SK-N-SH (cell line): ENCODE data around the gene RREB1. TPM values are rescaled to one million over a fixed set of nuclear protein-coding genes. Genes with fewer than 3 reads are reported as not detected.

Experiments
- CTCF ChIA-PET: fragments of 300-600, 350-600 bp; formaldehyde crosslinking; extraction: SDS; loops from one replicate; lab custom pipeline; 2021; lab: Yijun Ruan, JAX
- POLR2A ChIA-PET: fragments of 350-600 bp; sonication (Branson Sonifier 250); formaldehyde crosslinking; extraction: SDS; loops from one replicate; lab custom pipeline; 2020; ENCODE audit warnings: antibody characterized with exemption, inconsistent platforms; lab: Yijun Ruan, JAX
- DNase-seq: peaks from one replicate; pipeline ENCODE4 v3.0.0; 2012
- H2AFZ ChIP-seq: fragments of 200-600 bp; sonication (generic); 2 replicates; pipeline ENCODE4 v1.8.1; 2016; ENCODE audit warnings: antibody characterized with exemption, mild to moderate bottlenecking, low read depth
- H3F3A ChIP-seq: fragments of 200-600 bp; sonication (generic); replicated peaks from 2 replicates; pipeline ENCODE3; 2016; ENCODE audit warnings: antibody characterized with exemption, mild to moderate bottlenecking; ENCODE audit not compliant: insufficient read depth
- H3K27ac ChIP-seq, 2 experiments: fragments of 200-500 bp in 1 of 2; fragments of 200-600 bp in 1 of 2; sonication (Bioruptor generic) in 1 of 2; sonication (generic), shearing (Covaris generic) in 1 of 2; 2 replicates each; pipeline versions ENCODE4 v1.5.1 to v1.6.1; 2014 to 2016; ENCODE audit warnings: low read depth in 2 of 2, inconsistent platforms in 1 of 2, low read length in 1 of 2, mild to moderate bottlenecking in 1 of 2, mixed read lengths in 1 of 2
- H3K27me3 ChIP-seq: fragments of 200-600 bp; sonication (generic), shearing (Covaris generic); 2 replicates; pipeline ENCODE4 v1.6.1; 2016; ENCODE audit warnings: mixed run types; ENCODE audit not compliant: insufficient read depth
- H3K36me3 ChIP-seq, 2 experiments: fragments of 200-500 bp in 1 of 2; fragments of 200-600 bp in 1 of 2; sonication (Bioruptor generic) in 1 of 2; sonication (generic) in 1 of 2; replicated peaks in 1 of 2; 2 replicates each; pipeline versions ENCODE3 to v1.5.1; 2014 to 2016; ENCODE audit warnings: low read length in 1 of 2, mild to moderate bottlenecking in 1 of 2; ENCODE audit not compliant: insufficient read depth in 2 of 2, control insufficient read depth in 1 of 2
- H3K4me1 ChIP-seq, 2 experiments: fragments of 200-500 bp in 1 of 2; fragments of 200-600 bp in 1 of 2; sonication (Bioruptor generic) in 1 of 2; sonication (generic), shearing (Covaris generic) in 1 of 2; 2 replicates each; pipeline versions ENCODE4 v1.5.1 to v1.6.1; 2014 to 2016; ENCODE audit warnings: low read depth in 1 of 2, low read length in 1 of 2, mixed run types in 1 of 2; ENCODE audit not compliant: insufficient read depth in 2 of 2, control insufficient read depth in 1 of 2
- H3K4me2 ChIP-seq: fragments of 200-600 bp; sonication (generic), shearing (Covaris generic); 2 replicates; pipeline ENCODE4 v1.6.1; 2017; ENCODE audit warnings: mixed run types
- H3K4me3 ChIP-seq, 2 experiments: fragments of 200-500 bp in 1 of 2; fragments of 200-600 bp in 1 of 2; sonication (Bioruptor generic) in 1 of 2; sonication (generic), shearing (Covaris generic) in 1 of 2; 2 replicates each; pipeline versions ENCODE4 v1.5.1 to v1.8.1; 2014 to 2016; ENCODE audit warnings: low read depth in 2 of 2, inconsistent platforms in 1 of 2, low read length in 1 of 2, mild to moderate bottlenecking in 1 of 2, mixed read lengths in 1 of 2, moderate library complexity in 1 of 2
- H3K79me2 ChIP-seq: fragments of 200-600 bp; sonication (generic); 2 replicates; pipeline ENCODE4 v1.8.1; 2017; ENCODE audit warnings: mild to moderate bottlenecking; ENCODE audit not compliant: insufficient read depth
- H3K9ac ChIP-seq: fragments of 200-600 bp; sonication (generic); 2 replicates; pipeline ENCODE4 v1.6.1; 2017; ENCODE audit warnings: mixed run types
- H3K9me2 ChIP-seq: fragments of 200-600 bp; sonication (generic); 2 replicates; pipeline ENCODE4 v1.6.1; 2017; ENCODE audit warnings: mixed run types
- H3K9me3 ChIP-seq: fragments of 200-600 bp; sonication (generic); 2 replicates; pipeline ENCODE4 v1.6.1; 2017; ENCODE audit warnings: mixed run types, mild to moderate bottlenecking, moderate library complexity
- H4K20me1 ChIP-seq: fragments of 200-600 bp; sonication (generic); 2 replicates; pipeline ENCODE4 v1.6.1; 2017; ENCODE audit warnings: mild to moderate bottlenecking, mixed run types; ENCODE audit not compliant: insufficient read depth
- CHD2 ChIP-seq: fragments of 150-350 bp; IDR thresholded peaks from 2 replicates; pipeline ENCODE4 v1.6.1; 2018; ENCODE audit warnings: low read length; ENCODE audit not compliant: partially characterized antibody
- CTCF ChIP-seq: fragments of 200-600 bp; sonication (generic); IDR thresholded peaks from 2 replicates; pipeline ENCODE4 v1.6.1; 2017; ENCODE audit warnings: antibody characterized with exemption, mild to moderate bottlenecking, moderate library complexity
- EP300 ChIP-seq, 2 experiments: IDR thresholded peaks; 2 replicates each; pipeline versions ENCODE4 v1.4.0 to v1.6.1; 2012; ENCODE audit warnings: borderline replicate concordance in 1 of 2, low read depth in 1 of 2, low read length in 1 of 2
- GABPA ChIP-seq: IDR thresholded peaks from 2 replicates; pipeline ENCODE4 v1.4.0; 2012; ENCODE audit warnings: low read depth, mild to moderate bottlenecking
- GATA2 ChIP-seq: sonication (generic); formaldehyde crosslinking; IDR thresholded peaks from 2 replicates; pipeline ENCODE4 v1.5.0; 2020; ENCODE audit warnings: mild to moderate bottlenecking, missing genetic modification reagents
- JUND ChIP-seq: IDR thresholded peaks from 2 replicates; pipeline ENCODE4 v1.4.0; 2012
- PBX3 ChIP-seq: IDR thresholded peaks from 2 replicates; pipeline ENCODE4; 2012
- ZBTB33 ChIP-seq: IDR thresholded peaks from 2 replicates; pipeline ENCODE4 v1.4.0; 2012; ENCODE audit warnings: low read depth, borderline replicate concordance
- WGBS: methylation state at CpG from one replicate; pipeline ENCODE4 v1.1.6; 2017; ENCODE audit warnings: low lambda C conversion rate; 5-methylcytosine and 5-hydroxymethylcytosine counted together
- polyA plus RNA-seq, 3 experiments: library from polyadenylated mRNA; depleted of rRNA; stranded (reverse); fragments of >200 nt; gene quantifications; 2 replicates each; pipeline ENCODE4 v1.2.3, GENCODE V29; 2012

Gene RREB1
- polyA plus RNA-seq, 1 of the 3 experiments (the other 2 are of a cell fraction), result 2.0 TPM

GRCh38 chr6:7151381-7151780 lies 43.6 kb downstream of the RREB1 start:
- Histone ChIP-seq H3K4me3 (no peak overlapping the region), H3K36me3 (peaks cover 0 to 6% of the 10 kb centered on the region in 2 experiments), H2AFZ (no peak overlapping the region), H3F3A (peaks cover 9% of the 10 kb centered on the region), H3K9ac (no peak overlapping the region), H3K4me2 (no peak overlapping the region), H3K9me2 (no peaks in the 10 kb centered on the region), H3K9me3 (no peaks in the 10 kb centered on the region), H3K79me2 (peaks cover 94% of the 10 kb centered on the region), H4K20me1 (peaks cover 17% of the 10 kb centered on the region), H3K4me1 (peaks cover 2 to 43% of the 10 kb centered on the region in 2 experiments), H3K27ac (no peak overlapping the region), H3K27me3 (no peaks in the 10 kb centered on the region)
- TF ChIP-seq GATA2 (CRISPR knock-in tag), result no peak
- CTCF ChIA-PET, result interaction anchor here (0.9 kb wide), 1 partner anchor 9 kb away, joined by 3 read pairs; no protein-coding TSS in a partner anchor
- no peak for DNase-seq
- 72% methylated on average over 2 of the region's 2 CpGs for whole genome bisulfite sequencing
- POLR2A ChIA-PET, result no interaction called here

- Histone ChIP-seq H3K9me2 (no peaks in the 10 kb centered on the region), H3F3A (peaks cover 15% of the 10 kb centered on the region), H3K9ac (no peak overlapping the region), H3K36me3 (peaks cover 0 to 6% of the 10 kb centered on the region in 2 experiments), H3K79me2 (peaks cover 93% of the 10 kb centered on the region), H3K4me3 (no peak overlapping the region), H3K27me3 (no peaks in the 10 kb centered on the region), H2AFZ (no peak overlapping the region), H3K27ac (no peak overlapping the region), H3K4me1 (peaks cover 0 to 43% of the 10 kb centered on the region in 2 experiments; a peak in 3 of 4 replicates), H3K9me3 (no peaks in the 10 kb centered on the region), H3K4me2 (no peak overlapping the region), H4K20me1 (peaks cover 16% of the 10 kb centered on the region)
- ChIA-PET CTCF (no interaction called here), POLR2A (interaction anchor here (0.7 kb wide), 1 partner anchor 53 kb away, joined by 4 read pairs; no protein-coding TSS in a partner anchor)
- no peak for TF ChIP-seq ZBTB33
- no peak for TF ChIP-seq JUND
- TF ChIP-seq GABPA, result no peak
- no peak for TF ChIP-seq CTCF
- TF ChIP-seq PBX3, result no peak
- TF ChIP-seq CHD2, result no peak
- TF ChIP-seq EP300 (IDR thresholded peaks at IDR 0.05; ENCODE audit: borderline replicate concordance in 1 of 2, low read depth in 1 of 2, low read length in 1 of 2), result no peak
- no peak for DNase-seq
These were observed 44.7 kb downstream of the RREB1 start for GRCh38 chr6:7152462-7152861.
